Spleen (tissue), 7 donors: ENCODE data around the gene BRINP3.

ENCODE experiments used
- CTCF ChIP-seq, 11 experiments: fragments of 200-600 bp in 7 of 11; fragments of 450-650 bp in 4 of 11; sonication (generic) in 4 of 11; IDR thresholded peaks in 8 of 11; conservative IDR thresholded peaks in 3 of 11; 1 replicate in 7 of 11; 2 replicates in 4 of 11; pipeline versions ENCODE4 v1.4.0 to v1.8.0; 2016 to 2021; ENCODE audit warnings: antibody characterized with exemption in 11 of 11, inconsistent platforms in 4 of 11, mild to moderate bottlenecking in 1 of 11
- POLR2AphosphoS5 ChIP-seq, 3 donors: sonication (generic); formaldehyde crosslinking; IDR thresholded peaks; one replicate each; pipeline ENCODE4 v1.5.1; 2017; ENCODE audit warnings: antibody characterized with exemption in 3 of 3
- donor health status: DM: no; HTN: no; CAD: no; lungs with moderate emphysema.
- donor health status: DM: no; HTN: no; CAD: no.
- donor health status: DM: no; HTN: no; CAD: no.

- TF ChIP-seq POLR2AphosphoS5 (IDR thresholded peaks at IDR 0.05) (no peak), CTCF (IDR thresholded peaks at IDR 0.05 in 8 of 11, conservative IDR thresholded peaks at IDR 0.05 in 3 of 11) (no peak)
Observed at GRCh38 chr1:190168893-190169280, 308.8 kb downstream of the BRINP3 start.
